ENCODE data around the gene ATOH8. TPM values are rescaled to one million over a fixed set of nuclear protein-coding genes. Genes with fewer than 3 reads are reported as not detected.

The ATOH8 gene
- total RNA-seq, 1 donor from 2014 or later = 0.07 TPM

- H3K4me1 Mint-ChIP-seq (ENCODE audit: low read depth) = no peaks in the 10 kb centered on the region
- H3K4me3 Mint-ChIP-seq (ENCODE audit: low read depth) = no peak overlapping the region
- DNase-seq (ENCODE audit: low spot score) = no peak
- H3K36me3 Mint-ChIP-seq (ENCODE audit: low read depth) = no peaks in the 10 kb centered on the region
- no peak overlapping the region for H3K27ac Mint-ChIP-seq
- H3K27me3 Mint-ChIP-seq (ENCODE audit: low read depth) = peaks cover 32% of the 10 kb centered on the region
- intact Hi-C loops (cut with micrococcal nuclease) = no loop called here
- H3K9me3 Mint-ChIP-seq = no peaks in the 10 kb centered on the region
These were observed 20.6 kb downstream of the ATOH8 start for GRCh38 chr2:85774126-85774978.

DNA sequence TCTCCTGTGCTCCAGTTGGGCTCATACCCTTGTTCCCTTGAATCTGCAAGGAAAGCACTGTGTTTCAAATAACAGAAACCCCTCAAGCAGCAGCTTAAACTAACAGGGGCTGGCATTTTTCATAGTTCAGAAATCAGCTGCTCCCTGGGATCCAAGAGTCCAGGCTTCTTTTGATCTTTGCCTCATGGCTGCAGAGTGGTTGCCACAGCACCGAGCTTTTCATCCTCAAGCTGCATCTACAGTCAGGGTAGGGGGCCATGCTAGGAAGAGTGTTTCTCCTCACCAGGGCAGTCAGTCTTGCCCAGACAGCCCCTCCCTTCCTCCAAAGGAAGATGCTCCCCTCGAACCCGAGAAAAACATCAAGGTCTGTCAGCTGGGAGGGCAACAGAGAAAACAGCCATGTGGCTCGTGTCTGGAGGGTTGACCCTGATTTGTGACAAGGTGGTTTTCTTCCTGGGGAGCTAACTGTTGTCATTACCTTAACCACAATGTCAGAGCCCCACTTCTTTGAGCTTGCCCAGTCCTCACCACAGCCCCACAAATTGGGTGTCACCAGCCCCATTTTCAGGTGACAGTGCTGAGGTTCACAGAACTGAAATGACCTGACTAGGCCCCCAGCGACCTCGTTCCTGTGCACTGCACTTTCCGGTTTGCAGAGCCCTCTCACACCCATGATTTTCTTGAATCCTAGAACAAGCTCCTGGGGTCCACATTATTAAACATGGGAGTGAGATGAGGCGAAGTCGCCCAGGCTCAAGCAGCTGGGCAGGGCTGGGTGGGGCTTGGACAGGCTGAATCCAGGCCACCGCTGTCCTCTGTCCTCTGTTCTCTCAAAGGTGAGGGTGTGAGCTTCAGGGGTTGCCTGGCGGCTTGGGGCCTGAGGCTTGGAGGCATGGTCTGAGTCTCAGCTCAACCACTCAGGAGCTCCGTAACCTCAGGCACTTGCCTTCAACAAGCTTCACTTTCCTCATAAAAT is 21.9 kb downstream of the ATOH8 start:
- H3K36me3 Mint-ChIP-seq (ENCODE audit: low read depth) = no peaks in the 10 kb centered on the region
- no peak for DNase-seq (ENCODE audit: low spot score)
- H3K9me3 Mint-ChIP-seq = no peaks in the 10 kb centered on the region
- no peaks in the 10 kb centered on the region for H3K4me1 Mint-ChIP-seq (ENCODE audit: low read depth)
- no peak overlapping the region for H3K27ac Mint-ChIP-seq
- intact Hi-C loops (cut with micrococcal nuclease) = no loop called here
- H3K27me3 Mint-ChIP-seq (ENCODE audit: low read depth) = peaks cover 30% of the 10 kb centered on the region
- no peak overlapping the region for H3K4me3 Mint-ChIP-seq (ENCODE audit: low read depth)

DNA sequence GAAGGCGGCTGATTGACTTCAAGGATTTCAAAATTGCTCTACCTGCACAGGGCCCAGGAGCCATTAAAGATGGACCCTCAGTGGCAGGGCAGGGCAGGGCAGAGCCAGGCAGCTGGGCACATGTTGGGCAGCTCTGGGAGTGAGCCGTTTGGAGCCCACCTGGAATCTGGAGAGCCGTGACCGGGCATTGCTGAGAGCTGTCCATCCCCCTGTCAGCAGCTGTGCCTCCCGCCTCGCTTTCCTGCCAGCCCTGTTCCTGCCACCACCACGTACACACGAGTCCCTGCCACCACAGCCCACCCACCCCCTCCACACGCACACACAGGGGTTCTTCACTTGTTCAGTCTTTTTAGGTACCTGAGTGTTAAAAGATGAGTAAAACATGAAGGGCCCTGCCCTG is 22.9 kb downstream of the ATOH8 start:
- no peaks in the 10 kb centered on the region for H3K36me3 Mint-ChIP-seq (ENCODE audit: low read depth)
- no peak overlapping the region for H3K4me3 Mint-ChIP-seq (ENCODE audit: low read depth)
- DNase-seq (ENCODE audit: low spot score) = no peak
- H3K4me1 Mint-ChIP-seq (ENCODE audit: low read depth) = no peaks in the 10 kb centered on the region
- peaks cover 21% of the 10 kb centered on the region for H3K27me3 Mint-ChIP-seq (ENCODE audit: low read depth)
- H3K9me3 Mint-ChIP-seq = no peaks in the 10 kb centered on the region
- intact Hi-C loops (cut with micrococcal nuclease) = no loop called here
- no peak overlapping the region for H3K27ac Mint-ChIP-seq

DNA sequence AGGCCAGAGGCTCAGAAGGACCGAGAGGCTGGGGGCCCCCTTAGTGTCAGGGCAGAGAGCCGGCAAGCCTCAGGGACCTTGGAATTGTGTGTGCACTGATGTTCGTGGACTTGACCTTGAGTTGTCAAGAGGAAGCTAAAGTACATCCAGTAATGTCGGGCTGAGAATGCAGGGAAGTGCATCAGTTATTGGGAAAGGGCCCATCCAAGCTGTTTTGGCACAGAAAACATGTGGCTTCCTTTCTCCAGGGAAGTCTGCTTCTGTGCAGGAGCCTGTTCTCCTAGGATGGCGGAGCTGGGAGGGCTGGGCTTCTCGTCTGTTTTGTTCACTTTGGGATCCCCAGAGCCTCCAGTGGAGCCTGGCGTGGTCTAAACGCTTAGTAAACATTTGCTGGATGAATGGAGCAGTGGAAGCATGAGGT is 23.7 kb downstream of the ATOH8 start:
- H3K4me1 Mint-ChIP-seq (ENCODE audit: low read depth) = no peaks in the 10 kb centered on the region
- no peak for DNase-seq (ENCODE audit: low spot score)
- no peak overlapping the region for H3K27ac Mint-ChIP-seq
- peaks cover 20% of the 10 kb centered on the region for H3K27me3 Mint-ChIP-seq (ENCODE audit: low read depth)
- intact Hi-C loops (cut with micrococcal nuclease) = no loop called here
- no peaks in the 10 kb centered on the region for H3K9me3 Mint-ChIP-seq
- H3K36me3 Mint-ChIP-seq (ENCODE audit: low read depth) = no peaks in the 10 kb centered on the region
- H3K4me3 Mint-ChIP-seq (ENCODE audit: low read depth) = no peak overlapping the region

- Mint-ChIP-seq H3K4me3 (ENCODE audit: low read depth) (no peak overlapping the region), H3K4me1 (ENCODE audit: low read depth) (no peaks in the 10 kb centered on the region), H3K27ac (no peak overlapping the region), H3K9me3 (no peaks in the 10 kb centered on the region), H3K36me3 (ENCODE audit: low read depth) (no peaks in the 10 kb centered on the region), H3K27me3 (ENCODE audit: low read depth) (peaks cover 8% of the 10 kb centered on the region)
- intact Hi-C loops (cut with micrococcal nuclease) = no loop called here
- DNase-seq (ENCODE audit: low spot score) = no peak
These were observed 25.0 kb downstream of the ATOH8 start for GRCh38 chr2:85778646-85779379.

GRCh38 chr2:85779641-85780315 is 26.0 kb downstream of the ATOH8 start:
- no peaks in the 10 kb centered on the region for H3K9me3 Mint-ChIP-seq
- H3K4me1 Mint-ChIP-seq (ENCODE audit: low read depth) = no peaks in the 10 kb centered on the region
- H3K36me3 Mint-ChIP-seq (ENCODE audit: low read depth) = no peaks in the 10 kb centered on the region
- peaks cover 7% of the 10 kb centered on the region for H3K27me3 Mint-ChIP-seq (ENCODE audit: low read depth)
- no peak overlapping the region for H3K4me3 Mint-ChIP-seq (ENCODE audit: low read depth)
- no peak for DNase-seq (ENCODE audit: low spot score)
- intact Hi-C loops (cut with micrococcal nuclease) = no loop called here
- no peak overlapping the region for H3K27ac Mint-ChIP-seq

- no peak for DNase-seq (ENCODE audit: low spot score)
- Mint-ChIP-seq H3K4me1 (ENCODE audit: low read depth) (no peaks in the 10 kb centered on the region), H3K9me3 (no peaks in the 10 kb centered on the region), H3K27me3 (ENCODE audit: low read depth) (peaks cover 6% of the 10 kb centered on the region), H3K4me3 (ENCODE audit: low read depth) (no peak overlapping the region), H3K27ac (no peak overlapping the region), H3K36me3 (ENCODE audit: low read depth) (no peaks in the 10 kb centered on the region)
- intact Hi-C loops (cut with micrococcal nuclease) = no loop called here
These were observed 26.7 kb downstream of the ATOH8 start for GRCh38 chr2:85780316-85781012.

GRCh38 chr2:85781013-85781332 is 27.2 kb downstream of the ATOH8 start:
- intact Hi-C loops (cut with micrococcal nuclease) = no loop called here
- DNase-seq (ENCODE audit: low spot score) = no peak
- no peak overlapping the region for H3K4me3 Mint-ChIP-seq (ENCODE audit: low read depth)
- peaks cover 6% of the 10 kb centered on the region for H3K27me3 Mint-ChIP-seq (ENCODE audit: low read depth)
- H3K36me3 Mint-ChIP-seq (ENCODE audit: low read depth) = no peaks in the 10 kb centered on the region
- no peaks in the 10 kb centered on the region for H3K4me1 Mint-ChIP-seq (ENCODE audit: low read depth)
- no peak overlapping the region for H3K27ac Mint-ChIP-seq
- H3K9me3 Mint-ChIP-seq = no peaks in the 10 kb centered on the region

- Mint-ChIP-seq H3K4me1 (ENCODE audit: low read depth) (no peaks in the 10 kb centered on the region), H3K9me3 (no peaks in the 10 kb centered on the region), H3K4me3 (ENCODE audit: low read depth) (no peak overlapping the region), H3K27ac (no peak overlapping the region), H3K36me3 (ENCODE audit: low read depth) (no peaks in the 10 kb centered on the region), H3K27me3 (ENCODE audit: low read depth) (peaks cover 6% of the 10 kb centered on the region)
- DNase-seq (ENCODE audit: low spot score) = no peak
- intact Hi-C loops (cut with micrococcal nuclease) = no loop called here
These were observed 30.0 kb downstream of the ATOH8 start for GRCh38 chr2:85783796-85784195.

- Mint-ChIP-seq H3K27me3 (ENCODE audit: low read depth) (peaks cover 6% of the 10 kb centered on the region), H3K4me3 (ENCODE audit: low read depth) (no peak overlapping the region), H3K4me1 (ENCODE audit: low read depth) (no peaks in the 10 kb centered on the region), H3K27ac (no peak overlapping the region), H3K36me3 (ENCODE audit: low read depth) (no peaks in the 10 kb centered on the region), H3K9me3 (no peaks in the 10 kb centered on the region)
- DNase-seq (ENCODE audit: low spot score) = no peak
- intact Hi-C loops (cut with micrococcal nuclease) = no loop called here
These were observed 30.7 kb downstream of the ATOH8 start for GRCh38 chr2:85784474-85784986.

DNA sequence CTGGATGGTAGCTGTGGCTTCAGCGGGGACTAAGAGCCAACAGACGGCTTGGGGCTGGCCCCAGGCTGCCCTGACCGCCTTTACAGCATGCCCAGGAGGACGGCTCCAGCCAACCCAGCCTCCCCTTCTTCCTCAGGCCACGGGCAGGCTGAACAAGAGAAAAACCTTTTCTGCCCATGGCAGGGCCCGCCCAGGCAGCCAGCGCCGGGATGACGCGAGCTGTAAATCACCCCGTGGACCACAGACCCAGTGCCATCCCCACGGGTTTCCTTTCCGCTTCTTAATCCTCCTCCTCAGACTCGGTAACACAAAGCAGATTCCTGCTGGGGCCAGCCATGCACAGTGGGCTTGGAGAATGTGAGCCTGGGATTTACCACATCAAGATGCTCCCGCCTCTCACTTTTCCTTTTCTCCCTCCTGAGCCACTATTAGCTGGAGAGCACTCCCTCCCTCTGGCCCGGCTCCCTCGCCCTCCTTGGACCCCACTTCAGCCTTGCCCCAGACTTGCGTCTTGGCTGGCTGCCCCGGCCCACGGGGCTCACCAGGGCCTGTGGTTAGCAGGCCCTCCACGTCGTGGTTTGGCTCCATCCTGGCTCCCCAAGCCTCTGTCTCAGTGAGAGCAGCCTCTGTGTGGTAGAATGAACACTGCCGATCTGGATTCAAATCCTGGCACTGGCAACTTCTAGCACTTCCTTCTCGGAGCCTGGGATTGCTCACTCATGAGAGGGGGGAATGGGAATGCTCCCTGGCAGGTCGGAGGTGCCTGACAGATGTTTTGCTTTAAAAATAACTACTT is 31.4 kb downstream of the ATOH8 start:
- H3K9me3 Mint-ChIP-seq = no peaks in the 10 kb centered on the region
- no peaks in the 10 kb centered on the region for H3K4me1 Mint-ChIP-seq (ENCODE audit: low read depth)
- no peak overlapping the region for H3K27ac Mint-ChIP-seq
- intact Hi-C loops (cut with micrococcal nuclease) = no loop called here
- no peak for DNase-seq (ENCODE audit: low spot score)
- peaks cover 6% of the 10 kb centered on the region for H3K27me3 Mint-ChIP-seq (ENCODE audit: low read depth)
- H3K36me3 Mint-ChIP-seq (ENCODE audit: low read depth) = no peaks in the 10 kb centered on the region
- H3K4me3 Mint-ChIP-seq (ENCODE audit: low read depth) = no peak overlapping the region

Measured in activated T-helper 2 cell treated with anti-CD3 and anti-CD28 coated beads, Interferon-gamma antibody, Interleukin-2, Interleukin-4, amounts not matched to agents 10 μg/mL and 5 μg/mL and 100 μg/mL, durations not matched to agents 14 hours and 24 hours and 36 hours (primary cell).